GM12801 (cell line): ENCODE results near the gene CANT1.

Experiments
- TF ChIP-seq, protein P1 (sequence below): IDR thresholded peaks from one replicate; pipeline ENCODE4 v1.5.1; 2011; ENCODE audit warnings: control low read depth; ENCODE audit not compliant: insufficient read length; ENCODE audit errors: extremely low read depth

The CANT1 gene

DNA sequence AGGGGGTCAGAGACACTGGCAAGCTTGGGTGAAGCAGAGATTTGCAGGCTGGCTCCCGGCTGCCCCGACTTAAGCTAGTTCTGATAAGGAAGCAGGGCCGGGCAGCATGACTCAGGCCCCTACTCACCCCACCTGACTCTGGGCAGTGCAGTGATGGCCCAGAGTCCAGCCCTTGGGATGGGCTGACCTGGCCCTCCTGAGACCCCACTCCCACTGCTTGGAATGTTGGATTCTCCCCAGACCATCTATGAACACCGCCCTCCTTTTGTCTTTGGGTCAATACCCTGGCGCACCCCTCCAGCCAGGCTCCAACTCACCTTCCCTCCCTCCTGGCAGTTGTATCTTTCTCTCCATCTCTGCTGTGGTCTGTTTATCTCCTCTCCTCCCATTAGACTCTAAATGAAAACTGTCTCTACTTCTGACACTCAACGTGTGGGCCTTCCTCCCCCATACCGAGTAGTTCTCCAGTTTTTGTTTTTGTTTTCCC lies 50.9 kb downstream of the CANT1 start:
- TF ChIP-seq, protein P1, sequence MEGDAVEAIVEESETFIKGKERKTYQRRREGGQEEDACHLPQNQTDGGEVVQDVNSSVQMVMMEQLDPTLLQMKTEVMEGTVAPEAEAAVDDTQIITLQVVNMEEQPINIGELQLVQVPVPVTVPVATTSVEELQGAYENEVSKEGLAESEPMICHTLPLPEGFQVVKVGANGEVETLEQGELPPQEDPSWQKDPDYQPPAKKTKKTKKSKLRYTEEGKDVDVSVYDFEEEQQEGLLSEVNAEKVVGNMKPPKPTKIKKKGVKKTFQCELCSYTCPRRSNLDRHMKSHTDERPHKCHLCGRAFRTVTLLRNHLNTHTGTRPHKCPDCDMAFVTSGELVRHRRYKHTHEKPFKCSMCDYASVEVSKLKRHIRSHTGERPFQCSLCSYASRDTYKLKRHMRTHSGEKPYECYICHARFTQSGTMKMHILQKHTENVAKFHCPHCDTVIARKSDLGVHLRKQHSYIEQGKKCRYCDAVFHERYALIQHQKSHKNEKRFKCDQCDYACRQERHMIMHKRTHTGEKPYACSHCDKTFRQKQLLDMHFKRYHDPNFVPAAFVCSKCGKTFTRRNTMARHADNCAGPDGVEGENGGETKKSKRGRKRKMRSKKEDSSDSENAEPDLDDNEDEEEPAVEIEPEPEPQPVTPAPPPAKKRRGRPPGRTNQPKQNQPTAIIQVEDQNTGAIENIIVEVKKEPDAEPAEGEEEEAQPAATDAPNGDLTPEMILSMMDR: no peak

DNA sequence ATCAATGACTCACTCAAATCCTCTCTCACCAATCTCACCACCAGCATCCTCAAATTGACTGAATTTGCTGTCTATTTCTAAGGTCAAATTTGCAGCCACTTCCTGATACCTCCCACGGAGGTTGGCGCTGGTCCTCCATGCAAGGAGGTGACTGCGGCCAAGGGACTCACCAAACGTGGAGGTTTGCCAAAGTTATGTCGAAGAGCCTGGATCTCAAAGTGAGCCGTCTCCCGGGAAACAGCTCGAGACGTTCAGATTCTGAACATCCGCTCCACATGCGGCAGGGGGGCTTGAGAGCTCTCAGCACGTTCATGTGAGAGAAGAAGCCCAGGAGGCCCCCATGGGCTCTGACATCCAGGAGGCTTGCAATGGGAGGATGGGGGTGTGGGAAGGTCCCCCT lies 52.4 kb downstream of the CANT1 start:
- TF ChIP-seq, protein P1: no peak

DNA sequence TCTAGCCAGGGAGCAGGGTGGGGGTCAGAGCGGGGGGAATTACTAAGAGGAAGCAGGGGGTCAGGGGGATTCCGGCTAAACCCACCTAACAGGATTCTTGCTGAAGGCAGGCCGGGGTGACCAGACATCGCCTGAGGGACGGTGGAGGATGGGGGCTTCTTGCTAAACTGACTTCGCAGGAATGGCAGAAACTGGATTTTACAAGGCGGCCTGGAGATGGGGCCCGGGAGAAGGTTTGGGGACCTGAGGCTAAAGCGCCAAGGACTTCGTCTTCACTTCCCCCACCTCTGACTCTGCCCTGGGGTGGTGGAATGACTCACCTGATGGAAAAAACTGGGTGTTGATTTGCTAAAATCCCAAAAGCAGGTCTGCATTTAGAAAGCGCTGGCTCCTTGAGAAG lies 53.3 kb downstream of the CANT1 start:
- TF ChIP-seq, protein P1: no peak

DNA sequence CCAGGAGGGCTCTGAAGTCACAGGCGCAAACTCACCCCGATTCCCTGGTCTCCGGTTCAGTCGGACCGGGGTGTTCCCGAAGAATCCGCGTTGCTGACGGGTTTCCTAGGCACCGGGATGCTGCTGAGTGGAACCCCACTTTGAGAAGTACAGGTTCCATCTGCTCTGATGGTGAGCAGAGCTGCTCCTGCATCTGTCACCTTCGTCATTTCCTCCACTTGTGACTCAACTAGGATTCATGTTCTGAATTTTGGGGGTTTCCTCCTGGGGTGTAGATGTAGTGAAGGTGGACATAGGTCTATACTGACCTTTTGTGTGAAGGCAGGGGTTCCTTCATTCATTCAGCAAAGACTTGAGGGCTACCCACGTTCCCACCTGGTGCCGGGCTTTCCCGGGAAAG lies 54.9 kb downstream of the CANT1 start:
- TF ChIP-seq, protein P1: no peak

DNA sequence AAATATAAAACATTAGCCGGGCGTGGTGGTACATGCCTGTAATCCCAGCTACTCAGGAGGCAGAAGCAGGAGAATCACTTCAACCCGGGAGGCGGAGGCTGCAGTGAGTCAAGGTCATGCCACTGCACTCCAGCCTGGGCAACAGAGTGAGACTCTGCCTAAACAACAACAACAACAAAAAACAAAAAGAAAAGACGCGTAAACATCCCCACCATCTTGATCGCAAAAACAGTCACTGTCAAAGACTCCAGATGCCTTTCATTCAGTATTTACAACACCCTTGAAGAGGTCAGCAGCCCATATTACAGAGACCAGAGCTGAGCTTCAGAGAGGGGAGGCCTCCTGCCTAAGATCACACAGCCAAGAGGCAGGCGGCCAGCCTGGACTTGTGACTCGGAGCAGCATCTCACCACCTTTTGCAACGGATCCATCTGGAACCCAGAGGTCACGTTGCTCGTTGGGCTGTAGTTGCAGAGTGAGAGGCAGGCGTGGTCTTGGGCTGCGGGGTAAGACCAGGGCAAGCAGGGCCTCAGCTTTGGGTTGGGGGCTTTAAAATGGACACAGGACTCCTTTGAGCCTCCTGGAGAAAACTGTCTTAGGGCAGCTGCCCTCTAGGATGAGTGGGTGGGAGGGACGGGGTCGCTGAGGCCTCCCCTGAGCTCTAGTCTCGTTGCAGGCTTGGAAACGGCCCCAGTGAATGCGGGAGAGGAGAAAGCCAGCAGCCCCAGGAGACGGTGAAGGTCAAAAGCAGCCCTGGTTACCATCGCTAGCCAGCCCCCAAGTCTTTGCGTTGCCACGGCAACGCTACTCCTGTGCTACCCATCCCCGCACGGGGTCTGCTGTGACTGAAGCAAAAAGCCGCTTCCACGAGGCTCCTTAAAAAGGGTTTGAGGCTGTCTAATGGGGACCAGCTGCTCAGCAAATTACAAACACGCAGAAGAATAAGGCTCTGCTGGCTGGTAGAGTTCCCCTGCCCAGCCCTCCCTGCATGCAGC lies 55.9 kb downstream of the CANT1 start:
- TF ChIP-seq, protein P1: no peak

DNA sequence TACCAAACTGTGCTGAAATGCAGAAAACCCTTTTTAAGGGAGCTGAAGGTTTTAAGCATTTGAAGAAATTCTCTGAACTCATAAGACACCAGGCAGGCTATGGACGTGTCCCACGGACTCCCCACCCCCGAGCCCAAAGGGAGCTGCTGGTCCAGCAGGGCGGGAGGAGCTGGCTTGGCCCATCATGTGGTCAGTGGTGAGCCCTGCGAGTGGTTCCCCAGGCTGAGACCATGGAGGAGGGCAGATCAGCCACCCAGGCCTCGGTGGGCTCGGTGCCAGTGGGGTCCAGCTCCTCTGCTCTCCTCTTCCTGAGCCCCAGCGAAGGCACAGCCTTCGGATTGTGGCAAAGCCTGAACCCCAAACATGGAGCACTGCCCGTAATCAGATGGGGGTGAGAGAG lies 56.9 kb downstream of the CANT1 start:
- TF ChIP-seq, protein P1: no peak

DNA sequence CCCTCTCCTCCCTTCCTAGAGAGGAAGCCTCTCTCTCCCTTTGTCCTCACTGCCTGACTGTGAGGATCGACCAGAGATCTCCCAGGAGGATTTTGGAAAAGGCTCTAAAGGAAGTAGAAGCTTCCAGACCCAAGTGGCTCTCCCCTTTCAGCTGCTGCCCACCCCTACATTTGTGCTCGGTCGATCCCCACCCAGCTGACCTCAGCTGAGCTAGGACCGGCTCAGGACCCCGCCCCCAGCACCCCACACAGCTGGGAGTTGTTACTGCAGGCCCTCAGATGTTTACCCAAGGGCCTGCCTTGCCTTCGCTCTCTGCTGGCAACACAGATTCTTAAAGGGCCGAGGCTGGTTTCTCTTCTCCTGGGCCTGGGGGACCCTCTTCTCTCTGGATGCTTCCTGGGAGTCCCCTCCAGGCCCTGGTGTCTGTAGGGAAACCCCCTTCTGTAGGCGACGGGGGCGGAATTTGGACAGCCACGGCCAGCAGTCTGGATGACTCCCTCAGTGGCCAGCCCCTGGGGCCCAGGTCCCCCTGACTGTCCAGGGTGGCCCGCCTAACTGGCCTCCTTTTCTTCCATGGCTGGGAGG lies 57.5 kb downstream of the CANT1 start:
- TF ChIP-seq, protein P1: no peak
